Kidney (tissue), 14 donors: ENCODE measurements around the gene SENP3. TPM values are rescaled to one million over a fixed set of nuclear protein-coding genes. Genes with fewer than 3 reads are reported as not detected.
A peak's percentile ranks its signal among the peaks of the same experiment; 100 is the strongest.

ENCODE experiments used
- DNase-seq, 5 donors: peaks; one replicate each; pipeline ENCODE4 v3.0.0-alpha.2; 2013 to 2020
- FAIRE-seq: peaks from 2 replicates; lab custom pipeline; 2012; peaks lifted over from hg19 to GRCh38; lab: Jason Lieb, UNC
- H3K27ac ChIP-seq, 2 donors: one replicate each; pipeline ENCODE4 v1.7.0; 2013; ENCODE audit warnings: low read depth in 2 of 2, low read length in 2 of 2, inconsistent platforms in 1 of 2
- H3K27me3 ChIP-seq: one replicate; pipeline ENCODE4 v1.7.1; 2013; ENCODE audit warnings: low read length, inconsistent platforms; ENCODE audit not compliant: control insufficient read depth, insufficient read depth
- H3K36me3 ChIP-seq, 3 donors: one replicate each; pipeline versions ENCODE4 v1.7.0 to v1.7.1; 2013; ENCODE audit warnings: low read length in 3 of 3, control low read depth in 1 of 3, inconsistent platforms in 1 of 3; ENCODE audit not compliant: insufficient read depth in 3 of 3, control insufficient read depth in 2 of 3
- H3K4me1 ChIP-seq, 3 donors: one replicate each; pipeline versions ENCODE4 v1.7.0 to v1.7.1; 2013; ENCODE audit warnings: low read length in 3 of 3, inconsistent platforms in 1 of 3, low read depth in 1 of 3; ENCODE audit not compliant: control insufficient read depth in 2 of 3, insufficient read depth in 2 of 3
- H3K4me3 ChIP-seq, 3 donors: one replicate each; pipeline versions ENCODE4 v1.7.0 to v1.8.1; 2013; ENCODE audit warnings: low read length in 3 of 3, control low read depth in 1 of 3, inconsistent platforms in 1 of 3
- H3K9ac ChIP-seq, 3 donors: one replicate each; pipeline versions ENCODE4 v1.7.0 to v1.7.1; 2013; ENCODE audit warnings: low read length in 3 of 3, control low read depth in 1 of 3, inconsistent platforms in 1 of 3
- H3K9me3 ChIP-seq, 3 donors: one replicate each; pipeline versions ENCODE4 v1.7.0 to v1.7.1; 2013; ENCODE audit warnings: low read length in 3 of 3, control low read depth in 1 of 3, inconsistent platforms in 1 of 3; ENCODE audit not compliant: control insufficient read depth in 2 of 3, insufficient read depth in 1 of 3
- CTCF ChIP-seq: IDR thresholded peaks from 3 replicates; pipeline ENCODE4 v1.5.1; 2012; ENCODE audit warnings: mild to moderate bottlenecking, moderate library complexity, borderline replicate concordance; ENCODE audit not compliant: insufficient read depth; ENCODE audit errors: extremely low read depth
- intact Hi-C: fragments of 100-400 bp; cut with DNase I; formaldehyde crosslinking; loops from one replicate; pipeline ENCODE4 v1.11.1; 2022
- polyA plus RNA-seq: library from polyadenylated mRNA; stranded (reverse); fragments of 350-450 nt; fragmentation: Illumina TruSeq; extraction: RNeasy Lipid Tissue Mini Kit (QIAGEN cat#74804); gene quantifications from one replicate; pipeline ENCODE4 v1.2.3, GENCODE V29; 2014; ENCODE audit warnings: low read depth, low replicate concordance; ENCODE audit not compliant: insufficient read depth
- total RNA-seq: library from RNA; stranded (reverse); fragmentation: NEBNext Ultra II Directional; extraction: Animal tissue kit (Norgen Biotek cat#: 25700); gene quantifications from one replicate; pipeline ENCODE4 v1.2.1, GENCODE V29; 2021
- donor health status: control.
- donor health status: control.
- donor health status: control.
- donor health status: control.
- donor health status: control.
- donor health status: DM: yes; HTN: yes; CAD: no.
- donor health status: Normal renal cell carcinoma (clear cell type).

Gene SENP3
- total and polyA plus RNA-seq, 2 donors from 2014 or later: 43.5 to 50.3 TPM

- intact Hi-C loops: no loop called here
- no peak for FAIRE-seq
These were observed 3.8 kb upstream of the SENP3 start for GRCh38 chr17:7557775-7558543.

GRCh38 chr17:7558544-7559319 is 3.0 kb upstream of the SENP3 start, which contains the start of gene TNFSF13:
TSS of gene TNFSF13 (plus strand) at chr17:7558750. CDS start at chr17:7559040, 290 bp downstream.
- intact Hi-C loops: no loop called here
- Histone ChIP-seq H3K36me3 (no peaks in the 10 kb centered on the region), H3K9ac (peak within 1 kb of the TSS in 2 of 3 donors; percentile 67 to 92), H3K27me3 (no peaks in the 10 kb centered on the region), H3K27ac (peak within 1 kb of the TSS; percentile 99 to 100), H3K4me1 (peaks cover 3 to 45% (median 35%) of the 10 kb centered on the region in 3 donors), H3K9me3 (no peaks in the 10 kb centered on the region), H3K4me3 (peak within 1 kb of the TSS; percentile 26 to 86 (median 65))
- no peak for TF ChIP-seq CTCF
- no peak for FAIRE-seq
- peak in 2 of 5 donors; percentile 57 to 90 for DNase-seq

More at GRCh38 chr17:7557775-7558543, 3.8 kb upstream of the SENP3 start:
- peak; percentile 71 to 97 (median 86) for DNase-seq
- no peaks in the 10 kb centered on the region for H3K27me3 ChIP-seq
- H3K27ac ChIP-seq: peak overlapping the region; percentile 99 to 100
- peaks cover 3 to 43% (median 34%) of the 10 kb centered on the region in 3 donors for H3K4me1 ChIP-seq
- no peak for TF ChIP-seq CTCF
- H3K9me3 ChIP-seq: no peaks in the 10 kb centered on the region
- H3K9ac ChIP-seq: peak overlapping the region in 2 of 3 donors; percentile 67 to 92
- peak overlapping the region; percentile 26 to 86 (median 65) for H3K4me3 ChIP-seq
- H3K36me3 ChIP-seq: no peaks in the 10 kb centered on the region

GRCh38 chr17:7559320-7560171 is 2.2 kb upstream of the SENP3 start:
- Histone ChIP-seq H3K4me1 (peaks cover 3 to 49% (median 35%) of the 10 kb centered on the region in 3 donors), H3K9ac (peak overlapping the region in 2 of 3 donors; percentile 67 to 92), H3K36me3 (peaks cover 0 to 5% (median 4%) of the 10 kb centered on the region in 3 donors), H3K4me3 (peak overlapping the region in 2 of 3 donors; percentile 65 to 86), H3K9me3 (no peaks in the 10 kb centered on the region), H3K27me3 (no peaks in the 10 kb centered on the region), H3K27ac (peak overlapping the region; percentile 99 to 100)
- peak in 1 of 5 donors; percentile 79 for DNase-seq
- TF ChIP-seq CTCF: no peak
- FAIRE-seq: no peak
- intact Hi-C loops: no loop called here
